DOHH2 (cell line): Measurements from ENCODE around the gene WWP2.

ENCODE experiments used
- EZH2phosphoT487 ChIP-seq: fragments of 200-600 bp; sonication (generic); IDR thresholded peaks from 2 replicates; pipeline ENCODE4 v1.6.1; 2017; ENCODE audit warnings: borderline replicate concordance, mild to moderate bottlenecking, antibody characterized with exemption, low read length, moderate library complexity, mixed read lengths
- TF ChIP-seq, protein P1 (sequence below): fragments of 200-600 bp; sonication (generic); IDR thresholded peaks from one replicate; pipeline ENCODE4 v1.5.1; 2014; ENCODE audit warnings: antibody characterized with exemption, mild to moderate bottlenecking, low read depth, low read length; ENCODE audit not compliant: poor library complexity, severe bottlenecking

DNA sequence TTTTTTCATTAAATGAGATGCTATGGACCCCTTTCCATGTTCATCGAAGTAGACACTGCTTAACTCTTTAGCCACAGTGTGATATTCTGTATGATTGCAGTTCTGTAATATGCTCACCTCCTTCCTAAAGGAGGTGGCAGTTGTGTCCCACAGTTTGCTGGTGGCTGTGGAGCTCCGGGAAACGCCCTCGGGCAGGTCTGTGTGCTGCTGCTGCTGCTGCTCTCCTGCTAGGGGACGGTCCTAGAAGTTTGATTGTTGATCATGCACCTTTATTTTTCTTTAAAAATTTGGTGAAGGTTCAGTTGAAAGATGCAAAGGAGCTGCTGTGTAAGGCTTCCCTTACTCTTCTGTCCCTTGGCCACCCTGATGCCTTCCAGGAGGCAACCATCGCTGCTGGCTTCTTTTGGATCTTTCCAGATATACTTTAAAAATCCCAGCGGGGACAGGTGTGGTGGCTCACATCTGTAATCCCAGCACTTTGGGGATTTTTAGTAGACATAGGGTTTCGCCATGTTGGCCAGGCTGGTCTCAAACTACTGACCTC lies 180.6 kb downstream of the WWP2 start:
- TF ChIP-seq, protein P1, sequence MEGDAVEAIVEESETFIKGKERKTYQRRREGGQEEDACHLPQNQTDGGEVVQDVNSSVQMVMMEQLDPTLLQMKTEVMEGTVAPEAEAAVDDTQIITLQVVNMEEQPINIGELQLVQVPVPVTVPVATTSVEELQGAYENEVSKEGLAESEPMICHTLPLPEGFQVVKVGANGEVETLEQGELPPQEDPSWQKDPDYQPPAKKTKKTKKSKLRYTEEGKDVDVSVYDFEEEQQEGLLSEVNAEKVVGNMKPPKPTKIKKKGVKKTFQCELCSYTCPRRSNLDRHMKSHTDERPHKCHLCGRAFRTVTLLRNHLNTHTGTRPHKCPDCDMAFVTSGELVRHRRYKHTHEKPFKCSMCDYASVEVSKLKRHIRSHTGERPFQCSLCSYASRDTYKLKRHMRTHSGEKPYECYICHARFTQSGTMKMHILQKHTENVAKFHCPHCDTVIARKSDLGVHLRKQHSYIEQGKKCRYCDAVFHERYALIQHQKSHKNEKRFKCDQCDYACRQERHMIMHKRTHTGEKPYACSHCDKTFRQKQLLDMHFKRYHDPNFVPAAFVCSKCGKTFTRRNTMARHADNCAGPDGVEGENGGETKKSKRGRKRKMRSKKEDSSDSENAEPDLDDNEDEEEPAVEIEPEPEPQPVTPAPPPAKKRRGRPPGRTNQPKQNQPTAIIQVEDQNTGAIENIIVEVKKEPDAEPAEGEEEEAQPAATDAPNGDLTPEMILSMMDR, result no peak
- no peak for TF ChIP-seq EZH2phosphoT487
